Body of pancreas (tissue), 4 donors: ENCODE data around the gene NUP214. TPM values are rescaled to one million over a fixed set of nuclear protein-coding genes. Genes with fewer than 3 reads are reported as not detected.
A peak's percentile ranks its signal among the peaks of the same experiment; 100 is the strongest.

ENCODE experiments used
- ATAC-seq: fragments of 150-250 bp; one replicate; pipeline ENCODE4 v1.9.1; 2016
- DNase-seq, 4 donors: peaks; one replicate each; pipeline ENCODE4 v3.0.0-alpha.2; 2019
- H3K27ac ChIP-seq, 4 donors: fragments of 200-600 bp; sonication (generic); 1 replicate in 3 of 4; 2 replicates in 1 of 4; pipeline versions ENCODE4 v1.5.1 to v1.6.1; 2016 to 2019; ENCODE audit warnings: mild to moderate bottlenecking in 1 of 4, mixed read lengths in 1 of 4, moderate library complexity in 1 of 4
- H3K27me3 ChIP-seq, 2 donors: fragments of 200-600 bp; sonication (generic); one replicate each; pipeline ENCODE4 v1.6.0; 2016; ENCODE audit warnings: mild to moderate bottlenecking in 1 of 2
- H3K36me3 ChIP-seq, 2 donors: fragments of 200-600 bp; sonication (generic); replicated peaks in 1 of 2; 2 replicates each; pipeline ENCODE4 v1.5.1; 2016; ENCODE audit warnings: low read depth in 2 of 2; ENCODE audit not compliant: insufficient read depth in 1 of 2
- H3K4me1 ChIP-seq: fragments of 200-600 bp; sonication (generic); one replicate; pipeline ENCODE4 v1.6.0; 2016
- H3K4me3 ChIP-seq, 2 donors: fragments of 200-600 bp; sonication (generic); 1 replicate in 1 of 2; 2 replicates in 1 of 2; pipeline ENCODE4 v1.5.1; 2016 to 2019
- H3K9me3 ChIP-seq, 3 donors: fragments of 200-600 bp; sonication (generic); 1 replicate in 2 of 3; 2 replicates in 1 of 3; pipeline ENCODE4 v1.5.1; 2016
- POLR2A ChIP-seq, 3 donors: fragments of 450-650 bp; IDR thresholded peaks; one replicate each; pipeline ENCODE4 v1.6.1; 2016; ENCODE audit warnings: antibody characterized with exemption in 3 of 3, mild to moderate bottlenecking in 2 of 3
- WGBS, 2 donors: methylation state at CpG; one replicate each; pipeline ENCODE4 v1.1.5; 2017; 5-methylcytosine and 5-hydroxymethylcytosine counted together
- intact Hi-C: fragments of 100-400 bp; cut with DNase I; formaldehyde crosslinking; loops from one replicate; pipeline ENCODE4 v1.15.1; 2023
- total RNA-seq, 2 donors: library from RNA; depleted of rRNA; stranded (reverse); fragments of >200 nt; gene quantifications; one replicate each; pipeline ENCODE4 v1.1.0, GENCODE V29; 2016
- TF ChIP-seq, protein P1 (sequence below), 7 experiments: fragments of 450-650 bp in 4 of 7; fragments of 200-600 bp in 3 of 7; sonication (generic) in 3 of 7; IDR thresholded peaks; one replicate each; pipeline ENCODE4 v1.5.1; 2016 to 2019; ENCODE audit warnings: antibody characterized with exemption in 7 of 7

The NUP214 gene
- total RNA-seq, 2 donors from 2014 or later = 24.7 to 29.6 TPM

DNA sequence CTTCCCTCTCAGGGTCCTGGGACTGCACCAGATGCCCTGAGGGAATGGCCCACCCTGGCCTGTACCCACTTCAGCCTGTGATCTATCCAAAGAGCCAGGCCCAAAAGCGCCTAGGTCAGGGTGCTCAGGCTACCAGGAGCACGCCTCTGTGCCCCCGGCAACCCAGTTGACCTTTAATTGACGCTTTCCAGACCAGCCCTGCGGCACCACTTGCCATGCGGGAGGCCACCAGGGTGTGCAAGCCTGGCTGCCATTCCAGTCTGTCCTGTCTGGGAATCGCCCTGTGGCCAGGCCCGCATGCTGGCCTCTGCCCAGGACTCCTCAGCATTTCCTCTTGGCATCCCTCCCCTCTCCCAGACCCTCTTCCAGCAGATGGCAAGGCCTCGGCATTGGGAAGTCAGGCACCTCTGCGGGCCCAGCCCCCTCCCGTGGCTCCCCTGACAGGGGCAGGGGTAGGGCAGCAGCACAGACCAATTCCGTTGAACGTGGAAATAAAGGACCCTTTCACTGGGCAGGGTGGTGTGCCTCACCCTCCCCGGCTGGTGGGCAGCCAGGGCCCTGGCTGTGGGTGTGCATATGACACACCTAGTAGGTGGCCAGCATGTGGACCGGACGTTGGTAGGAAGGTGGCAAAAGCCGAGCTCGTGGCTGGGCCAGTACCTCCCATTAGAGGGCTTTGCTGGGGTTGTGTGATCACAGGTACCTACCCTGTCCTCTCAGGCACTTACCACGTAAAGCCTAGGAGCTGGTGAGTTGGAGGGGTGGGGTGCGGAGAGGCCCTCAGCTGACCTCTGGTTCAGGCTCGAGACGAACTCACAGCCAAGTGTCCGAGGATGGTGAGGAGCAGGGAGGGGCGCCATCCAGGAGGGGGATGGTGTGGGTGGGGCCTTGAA is 32.6 kb upstream of the NUP214 start:
- Histone ChIP-seq H3K4me1 (peaks cover 20% of the 10 kb centered on the region), H3K27ac (no peak overlapping the region), H3K9me3 (no peaks in the 10 kb centered on the region), H3K4me3 (no peak overlapping the region), H3K36me3 (no peaks in the 10 kb centered on the region), H3K27me3 (no peaks in the 10 kb centered on the region)
- intact Hi-C loops = no loop called here
- 83 to 86% methylated on average over 14 to 21 of the region's 24 CpGs for WGBS, 2 donors
- ATAC-seq (no peak), DNase-seq (no peak)
- TF ChIP-seq, protein P1, sequence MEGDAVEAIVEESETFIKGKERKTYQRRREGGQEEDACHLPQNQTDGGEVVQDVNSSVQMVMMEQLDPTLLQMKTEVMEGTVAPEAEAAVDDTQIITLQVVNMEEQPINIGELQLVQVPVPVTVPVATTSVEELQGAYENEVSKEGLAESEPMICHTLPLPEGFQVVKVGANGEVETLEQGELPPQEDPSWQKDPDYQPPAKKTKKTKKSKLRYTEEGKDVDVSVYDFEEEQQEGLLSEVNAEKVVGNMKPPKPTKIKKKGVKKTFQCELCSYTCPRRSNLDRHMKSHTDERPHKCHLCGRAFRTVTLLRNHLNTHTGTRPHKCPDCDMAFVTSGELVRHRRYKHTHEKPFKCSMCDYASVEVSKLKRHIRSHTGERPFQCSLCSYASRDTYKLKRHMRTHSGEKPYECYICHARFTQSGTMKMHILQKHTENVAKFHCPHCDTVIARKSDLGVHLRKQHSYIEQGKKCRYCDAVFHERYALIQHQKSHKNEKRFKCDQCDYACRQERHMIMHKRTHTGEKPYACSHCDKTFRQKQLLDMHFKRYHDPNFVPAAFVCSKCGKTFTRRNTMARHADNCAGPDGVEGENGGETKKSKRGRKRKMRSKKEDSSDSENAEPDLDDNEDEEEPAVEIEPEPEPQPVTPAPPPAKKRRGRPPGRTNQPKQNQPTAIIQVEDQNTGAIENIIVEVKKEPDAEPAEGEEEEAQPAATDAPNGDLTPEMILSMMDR (IDR thresholded peaks at IDR 0.05) = no peak
- no peak for TF ChIP-seq POLR2A (IDR thresholded peaks at IDR 0.05)

DNA sequence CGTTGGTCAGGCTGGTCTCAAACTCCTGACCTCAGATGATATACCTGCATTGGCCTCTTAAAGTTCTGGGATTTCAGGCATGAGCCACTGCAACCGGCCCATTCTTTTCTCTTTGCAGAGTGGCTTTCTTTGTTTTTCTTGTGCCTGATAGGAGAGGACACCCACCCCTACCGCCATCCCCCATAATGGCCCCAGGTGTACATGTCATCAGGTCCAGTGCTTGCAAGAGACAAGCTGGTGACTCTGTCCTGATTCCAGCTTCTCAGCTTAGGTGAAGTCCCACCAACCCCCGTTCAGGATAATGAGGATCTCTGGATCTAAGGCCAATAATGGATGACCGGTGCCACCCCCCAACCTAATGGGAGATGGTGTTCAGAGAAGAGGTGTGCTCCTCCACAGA is 31.4 kb upstream of the NUP214 start:
- Histone ChIP-seq H3K4me3 (no peak overlapping the region), H3K36me3 (no peaks in the 10 kb centered on the region), H3K27me3 (no peaks in the 10 kb centered on the region), H3K27ac (no peak overlapping the region), H3K4me1 (peaks cover 20% of the 10 kb centered on the region), H3K9me3 (no peaks in the 10 kb centered on the region)
- no peak for TF ChIP-seq POLR2A (IDR thresholded peaks at IDR 0.05)
- TF ChIP-seq, protein P1 (IDR thresholded peaks at IDR 0.05) = no peak
- ATAC-seq = no peak
- intact Hi-C loops = no loop called here
- 73 to 74% methylated on average over 5 of the region's 5 CpGs for WGBS, 2 donors
- no peak for DNase-seq

DNA sequence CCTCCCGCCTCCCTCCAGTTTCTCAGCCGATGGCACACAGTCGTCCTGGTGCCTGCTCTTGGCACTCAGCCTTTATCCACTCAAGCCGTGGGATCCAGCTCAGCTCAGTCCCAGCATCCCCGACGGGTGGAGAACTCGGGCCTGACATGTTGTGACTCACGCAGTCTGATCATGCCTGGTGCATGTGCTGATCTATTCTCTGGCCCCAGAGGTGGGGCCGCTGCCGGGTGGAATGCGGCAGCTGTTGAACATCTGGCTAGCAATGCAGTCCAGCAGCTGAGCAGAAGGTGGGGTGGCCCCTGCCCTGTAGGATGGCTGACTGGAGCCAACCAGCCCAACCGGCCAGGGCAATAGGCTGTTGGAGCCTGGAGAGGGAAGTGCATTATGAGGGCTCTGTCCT is 30.8 kb upstream of the NUP214 start:
- H3K4me1 ChIP-seq = peaks cover 20% of the 10 kb centered on the region
- no peak overlapping the region for H3K4me3 ChIP-seq
- TF ChIP-seq, protein P1 (IDR thresholded peaks at IDR 0.05) = no peak
- no peak for TF ChIP-seq POLR2A (IDR thresholded peaks at IDR 0.05)
- DNase-seq (no peak), ATAC-seq (no peak)
- intact Hi-C loops = no loop called here
- H3K9me3 ChIP-seq = no peaks in the 10 kb centered on the region
- no peaks in the 10 kb centered on the region for H3K36me3 ChIP-seq
- no peak overlapping the region for H3K27ac ChIP-seq
- WGBS, 2 donors = 64 to 67% methylated on average over 3 to 12 of the region's 12 CpGs
- H3K27me3 ChIP-seq = no peaks in the 10 kb centered on the region

DNA sequence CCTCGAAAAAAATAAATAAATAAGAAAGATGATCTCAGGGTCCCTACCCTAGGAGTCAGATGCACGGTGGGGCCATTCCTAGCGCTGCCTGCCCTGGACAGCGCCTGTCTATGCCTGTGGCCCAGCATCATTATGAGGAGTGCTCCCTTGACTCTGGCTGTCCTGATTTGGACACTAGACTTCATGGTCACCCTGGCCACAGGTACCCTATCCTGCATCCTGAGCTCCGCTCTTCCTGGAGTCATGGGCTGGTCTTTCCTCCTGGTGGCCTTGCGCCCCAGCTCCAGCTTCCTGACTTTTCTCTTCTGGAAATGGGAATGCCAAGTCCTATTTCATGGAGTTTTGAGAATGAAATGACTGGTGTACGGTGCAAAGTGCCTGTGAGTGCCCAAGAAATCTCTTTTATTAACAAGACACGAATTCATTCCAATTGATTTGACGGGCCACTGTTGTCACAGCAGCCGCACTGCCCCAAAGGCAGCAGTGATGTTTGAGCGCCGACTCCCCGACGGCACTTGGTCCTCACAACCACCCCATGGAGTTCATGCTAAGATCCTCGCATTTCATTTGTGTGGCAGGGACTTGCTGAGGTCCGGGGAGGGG is 29.6 kb upstream of the NUP214 start:
- H3K36me3 ChIP-seq = no peaks in the 10 kb centered on the region
- intact Hi-C loops = no loop called here
- WGBS, 2 donors = 34 to 69% methylated on average over 8 to 16 of the region's 16 CpGs
- peaks cover 20% of the 10 kb centered on the region for H3K4me1 ChIP-seq
- no peaks in the 10 kb centered on the region for H3K27me3 ChIP-seq
- H3K27ac ChIP-seq = no peak overlapping the region
- H3K4me3 ChIP-seq = no peak overlapping the region
- TF ChIP-seq POLR2A (IDR thresholded peaks at IDR 0.05) = no peak
- TF ChIP-seq, protein P1 (IDR thresholded peaks at IDR 0.05) = no peak
- no peak for DNase-seq
- peak; percentile 10 for ATAC-seq
- H3K9me3 ChIP-seq = no peaks in the 10 kb centered on the region
